Heart right ventricle (tissue), 16 donors: ENCODE data around the gene TMEM164. TPM values are rescaled to one million over a fixed set of nuclear protein-coding genes. Genes with fewer than 3 reads are reported as not detected.
A peak's percentile ranks its signal among the peaks of the same experiment; 100 is the strongest.

Experiments
- ATAC-seq, 8 donors: fragments of 200-7000 bp; cut with Tn5 transposase; one replicate each; pipeline ENCODE4 v1.9.1; 2020; ENCODE audit warnings: mild to moderate bottlenecking in 8 of 8, moderate library complexity in 8 of 8, moderate number of reproducible peaks in 1 of 8
- DNase-seq, 2 donors: peaks; one replicate each; pipeline ENCODE4 v3.0.0-alpha.2; 2020
- H3K27ac ChIP-seq, 10 donors: fragments of 200-600 bp; sonication (generic) in 2 of 10; one replicate each; pipeline versions ENCODE4 v1.5.0 to v1.8.0; 2020 to 2022; ENCODE audit warnings: mild to moderate bottlenecking in 3 of 10
- H3K27me3 ChIP-seq, 7 donors: fragments of 200-600 bp; one replicate each; pipeline ENCODE4 v1.8.0; 2021 to 2022; ENCODE audit warnings: mild to moderate bottlenecking in 2 of 7
- H3K36me3 ChIP-seq, 9 donors: fragments of 200-600 bp; sonication (generic) in 1 of 9; one replicate each; pipeline versions ENCODE4 v1.5.0 to v1.8.0; 2020 to 2022; ENCODE audit warnings: mild to moderate bottlenecking in 2 of 9
- H3K4me1 ChIP-seq, 9 donors: fragments of 200-600 bp; sonication (generic) in 1 of 9; one replicate each; pipeline versions ENCODE4 v1.5.0 to v1.8.0; 2020 to 2022; ENCODE audit warnings: mild to moderate bottlenecking in 4 of 9
- H3K4me3 ChIP-seq, 10 donors: fragments of 200-600 bp; sonication (generic) in 2 of 10; one replicate each; pipeline versions ENCODE4 v1.5.0 to v1.8.0; 2020 to 2022; ENCODE audit warnings: mild to moderate bottlenecking in 7 of 10, moderate library complexity in 2 of 10
- H3K9me3 ChIP-seq, 11 donors: fragments of 200-600 bp in 10 of 11; sonication (generic) in 2 of 11; one replicate each; pipeline versions ENCODE4 v1.5.0 to v1.8.0; 2013 to 2022; ENCODE audit warnings: mild to moderate bottlenecking in 2 of 11, control low read depth in 1 of 11, moderate library complexity in 1 of 11
- CTCF ChIP-seq, 9 donors: fragments of 200-600 bp; sonication (generic) in 2 of 9; IDR thresholded peaks; one replicate each; pipeline versions ENCODE4 v1.5.0 to v1.8.0; 2021 to 2022; ENCODE audit warnings: antibody characterized with exemption in 9 of 9, mild to moderate bottlenecking in 5 of 9, moderate library complexity in 1 of 9
- WGBS, 2 donors: extraction: QIAGEN DNeasy Blood & Tissue Kit; methylation state at CpG; one replicate each; pipeline ENCODE4 v1.1.7; 2013; ENCODE audit warnings: inconsistent platforms in 1 of 2; 5-methylcytosine and 5-hydroxymethylcytosine counted together
- intact Hi-C, 10 donors: fragments of 100-400 bp; cut with DNase I; formaldehyde crosslinking; loops; one replicate each; pipeline versions ENCODE4 v1.11.1 to v1.14.2; 2022
- polyA plus RNA-seq, 2 donors: library from polyadenylated mRNA; stranded (reverse); fragments of 200-250 nt; gene quantifications; one replicate each; pipeline ENCODE4 v1.2.3, GENCODE V29; 2013
- total RNA-seq, 10 donors: library from RNA; stranded (reverse); fragmentation: NEBNext Ultra II Directional in 3 of 10; extraction: Animal tissue kit (Norgen Biotek cat#: 25700) in 3 of 10; gene quantifications; one replicate each; pipeline versions ENCODE4 v1.2.1 to v1.2.4, GENCODE V29; 2021 to 2023
- donor health status: Arrhythmogenic right ventricular cardiomyopathy.
- donor health status: ischemic (EF 13 %, LVEDD 7.1; RV severe dilation, severe dysfunction).
- donor health status: healthy with polysubstance abuse.
- donor health status: DM: no; HTN: yes; CAD: no.
- donor health status: DM: no; HTN: no; CAD: no.
- donor health status: ischemic (EF 25% LVEDD 6.9; RV normal size, moderate dysfunction).
- donor health status: ischemic (EF 25% LVEDD 5.7; RV mildly dilated, moderate dysfunction).
- donor health status: healthy.
- donor health status: DM: yes; HTN: yes; CAD: no.
- donor health status: Ischemic cardiomyopathy.
- donor health status: ischemic (EF 35%, LVEDD 5.7; RV mildly dilated, moderate dysfunction).
- donor health status: nonischemic (EF 11% LVEDD 7.7; RV severe dilation, severe dysfunction).
- donor health status: DM: yes; HTN: yes; CAD: no.
- donor health status: PGD.
- donor health status: ischemic (EF 29% LVEDD 5.4; RV normal size, mild dysfunction).
- donor health status: nonischemic (EF 23%, LVEDD 6.1; RV moderate dilation, normal function).

Gene TMEM164
- total and polyA plus RNA-seq, 12 donors = 9.7 to 60.6 (median 48.1) TPM

- ATAC-seq = peak in 1 of 8 donors; percentile 19
- Histone ChIP-seq H3K9me3 (no peaks in the 10 kb centered on the region), H3K27me3 (peaks cover 0 to 6% (median 0%) of the 10 kb centered on the region in 7 donors), H3K36me3 (peaks cover 0 to 12% (median 0%) of the 10 kb centered on the region in 9 donors), H3K4me1 (no peaks in the 10 kb centered on the region), H3K4me3 (no peak overlapping the region), H3K27ac (no peak overlapping the region)
- no peak for DNase-seq
- TF ChIP-seq CTCF (IDR thresholded peaks at IDR 0.05) = no peak
- intact Hi-C loops = loop anchor here in 2 of 10 donors (10.0 kb wide), 1 partner anchor 146 kb away; the partner anchor contains the start of gene AMMECR1 (in 2 of the 2)
- 72 to 82% methylated on average over 4 of the region's 4 CpGs for WGBS, 2 donors
These were observed 165.7 kb downstream of the TMEM164 start for GRCh38 chrX:110168585-110168984.

- peaks cover 0 to 5% (median 0%) of the 10 kb centered on the region in 9 donors for H3K4me1 ChIP-seq
- H3K4me3 ChIP-seq = no peak overlapping the region
- H3K36me3 ChIP-seq = peaks cover 0 to 12% (median 0%) of the 10 kb centered on the region in 9 donors
- no peak for TF ChIP-seq CTCF (IDR thresholded peaks at IDR 0.05)
- 96 to 100% methylated on average over 3 of the region's 3 CpGs for WGBS, 2 donors
- H3K27ac ChIP-seq = no peak overlapping the region
- no peaks in the 10 kb centered on the region for H3K9me3 ChIP-seq
- ATAC-seq = no peak
- H3K27me3 ChIP-seq = peaks cover 0 to 6% (median 0%) of the 10 kb centered on the region in 7 donors
- intact Hi-C loops = loop anchor here in 1 of 10 donors (10.0 kb wide), 1 partner anchor 145 kb away; the partner anchor contains the start of gene AMMECR1
- DNase-seq = no peak
These were observed 167.1 kb downstream of the TMEM164 start for GRCh38 chrX:110170029-110170428.

- H3K4me1 ChIP-seq = peaks cover 0 to 12% (median 0%) of the 10 kb centered on the region in 9 donors
- no peak for TF ChIP-seq CTCF (IDR thresholded peaks at IDR 0.05)
- 87 to 92% methylated on average over 5 of the region's 5 CpGs for WGBS, 2 donors
- no peaks in the 10 kb centered on the region for H3K9me3 ChIP-seq
- DNase-seq (no peak), ATAC-seq (no peak)
- peaks cover 0 to 12% (median 0%) of the 10 kb centered on the region in 9 donors for H3K36me3 ChIP-seq
- intact Hi-C loops = loop anchor here in 1 of 10 donors (10.0 kb wide), 1 partner anchor 143 kb away; the partner anchor contains the start of gene AMMECR1
- H3K4me3 ChIP-seq = no peak overlapping the region
- H3K27me3 ChIP-seq = peaks cover 0 to 6% (median 0%) of the 10 kb centered on the region in 7 donors
- no peak overlapping the region for H3K27ac ChIP-seq
These were observed 168.5 kb downstream of the TMEM164 start for GRCh38 chrX:110171442-110171841.

GRCh38 chrX:110172215-110172614 is 169.3 kb downstream of the TMEM164 start:
- no peak overlapping the region for H3K27ac ChIP-seq
- no peak for ATAC-seq
- intact Hi-C loops = loop anchor here in 1 of 10 donors (10.0 kb wide), 1 partner anchor 143 kb away; the partner anchor contains the start of gene AMMECR1
- DNase-seq = no peak
- no peak for TF ChIP-seq CTCF (IDR thresholded peaks at IDR 0.05)
- H3K9me3 ChIP-seq = no peaks in the 10 kb centered on the region
- H3K4me3 ChIP-seq = no peak overlapping the region
- H3K27me3 ChIP-seq = peaks cover 0 to 6% (median 0%) of the 10 kb centered on the region in 7 donors
- H3K4me1 ChIP-seq = peaks cover 0 to 12% (median 0%) of the 10 kb centered on the region in 9 donors
- H3K36me3 ChIP-seq = peaks cover 0 to 12% (median 0%) of the 10 kb centered on the region in 9 donors
- 99% methylated on average over 8 to 10 of the region's 10 CpGs for WGBS, 2 donors
